IPS DF 6.9 (cell line): ENCODE results near the gene IL18BP.

Experiments
- DNase-seq: peaks from one replicate; pipeline ENCODE4 v3.0.0-alpha.2; 2013; ENCODE audit warnings: low read depth, low spot score
- H3K27ac ChIP-seq: one replicate; pipeline ENCODE4 v1.5.1; 2013; ENCODE audit warnings: low read length, control low read depth
- H3K27me3 ChIP-seq: 2 replicates; pipeline ENCODE4 v1.6.1; 2013; ENCODE audit warnings: mild to moderate bottlenecking, low read length; ENCODE audit not compliant: control insufficient read depth, insufficient read depth
- H3K36me3 ChIP-seq: 2 replicates; pipeline ENCODE4 v1.6.1; 2013; ENCODE audit warnings: low read length; ENCODE audit not compliant: control insufficient read depth, insufficient read depth
- H3K4me1 ChIP-seq: 2 replicates; pipeline ENCODE4 v1.6.1; 2013; ENCODE audit warnings: low read length; ENCODE audit not compliant: control insufficient read depth, insufficient read depth
- H3K4me3 ChIP-seq: 2 replicates; pipeline ENCODE4 v1.5.1; 2013; ENCODE audit warnings: mild to moderate bottlenecking, low read length
- H3K9me3 ChIP-seq: 2 replicates; pipeline ENCODE4 v1.6.1; 2013; ENCODE audit warnings: low read length, inconsistent platforms; ENCODE audit not compliant: control insufficient read depth, insufficient read depth
- WGBS: extraction: QIAGEN DNeasy Blood & Tissue Kit; methylation state at CpG from one replicate; pipeline ENCODE4 v1.1.7; 2013; ENCODE audit warnings: mixed read lengths, missing lambda C conversion rate; ENCODE audit not compliant: insufficient read length, insufficient coverage; 5-methylcytosine and 5-hydroxymethylcytosine counted together

IL18BP gene

GRCh38 chr11:71977743-71978418 lies 20.8 kb upstream of the IL18BP start:
- no peaks in the 10 kb centered on the region for H3K4me1 ChIP-seq
- no peaks in the 10 kb centered on the region for H3K36me3 ChIP-seq
- H3K27me3 ChIP-seq = no peaks in the 10 kb centered on the region
- no peak overlapping the region for H3K27ac ChIP-seq
- H3K4me3 ChIP-seq = no peak overlapping the region
- no peaks in the 10 kb centered on the region for H3K9me3 ChIP-seq
- no CpG with 5 or more reads among the region's 7 CpGs for WGBS
- DNase-seq = peak; percentile 4

DNA sequence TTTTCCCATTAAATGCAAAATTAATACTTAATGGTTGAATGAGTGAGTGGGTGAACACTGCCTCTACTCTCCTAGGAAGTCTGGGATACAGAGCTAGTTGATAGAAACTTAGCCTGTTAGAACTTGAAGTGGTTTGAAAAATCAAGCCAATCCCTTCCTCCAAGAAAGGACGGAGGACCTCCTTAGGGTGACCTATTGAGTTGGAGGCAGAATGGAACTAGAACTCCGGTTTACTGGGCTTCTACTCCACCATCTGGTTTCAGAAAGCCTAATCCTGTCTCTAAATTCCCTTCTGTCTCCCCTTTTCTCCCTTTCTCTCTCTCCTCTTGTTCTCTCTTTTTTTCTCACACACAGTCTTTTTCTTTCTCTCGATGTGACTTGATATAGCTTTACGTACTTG lies 19.6 kb upstream of the IL18BP start:
- WGBS = no CpG with 5 or more reads among the region's 4 CpGs
- no peak overlapping the region for H3K27ac ChIP-seq
- no peaks in the 10 kb centered on the region for H3K36me3 ChIP-seq
- DNase-seq = no peak
- no peaks in the 10 kb centered on the region for H3K27me3 ChIP-seq
- no peaks in the 10 kb centered on the region for H3K4me1 ChIP-seq
- no peaks in the 10 kb centered on the region for H3K9me3 ChIP-seq
- no peak overlapping the region for H3K4me3 ChIP-seq

GRCh38 chr11:71979602-71980001 lies 19.1 kb upstream of the IL18BP start:
- Histone ChIP-seq H3K9me3 (no peaks in the 10 kb centered on the region), H3K27ac (no peak overlapping the region), H3K4me3 (no peak overlapping the region), H3K27me3 (no peaks in the 10 kb centered on the region), H3K4me1 (no peaks in the 10 kb centered on the region), H3K36me3 (no peaks in the 10 kb centered on the region)
- no CpG with 5 or more reads among the region's 3 CpGs for WGBS
- no peak for DNase-seq

DNA sequence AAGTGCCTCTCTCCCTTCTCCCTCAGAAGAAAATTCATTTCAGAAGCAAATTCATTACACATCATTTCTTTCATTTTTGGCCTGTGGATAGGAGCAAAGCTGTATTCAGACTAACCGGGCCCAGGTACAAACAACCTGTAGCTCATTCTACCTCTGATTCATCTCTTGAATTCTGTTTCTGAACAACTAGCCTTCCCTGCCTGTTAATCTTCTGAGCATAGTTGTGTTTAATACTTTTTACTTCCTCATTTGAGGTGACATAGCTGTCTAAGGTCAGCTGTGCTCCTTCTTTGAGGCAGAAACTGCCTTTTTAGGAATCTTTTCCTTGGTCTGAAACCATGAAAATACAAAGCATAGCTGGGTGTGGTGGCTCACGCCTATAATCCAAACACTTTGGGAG lies 12.6 kb upstream of the IL18BP start:
- H3K27me3 ChIP-seq = no peaks in the 10 kb centered on the region

GRCh38 chr11:71987521-71987920 lies 11.2 kb upstream of the IL18BP start:
- Histone ChIP-seq H3K4me3 (no peak overlapping the region), H3K4me1 (no peaks in the 10 kb centered on the region), H3K27ac (no peak overlapping the region), H3K27me3 (no peaks in the 10 kb centered on the region), H3K9me3 (no peaks in the 10 kb centered on the region), H3K36me3 (no peaks in the 10 kb centered on the region)
- WGBS = no CpG with 5 or more reads among the region's 2 CpGs
- DNase-seq = no peak

More for the DNA sequence above, 12.6 kb upstream of the IL18BP start:
- Histone ChIP-seq H3K27ac (no peak overlapping the region), H3K4me3 (no peak overlapping the region), H3K36me3 (no peaks in the 10 kb centered on the region), H3K4me1 (no peaks in the 10 kb centered on the region), H3K9me3 (no peaks in the 10 kb centered on the region)
- no CpG with 5 or more reads among the region's 2 CpGs for WGBS
- DNase-seq = no peak

DNA sequence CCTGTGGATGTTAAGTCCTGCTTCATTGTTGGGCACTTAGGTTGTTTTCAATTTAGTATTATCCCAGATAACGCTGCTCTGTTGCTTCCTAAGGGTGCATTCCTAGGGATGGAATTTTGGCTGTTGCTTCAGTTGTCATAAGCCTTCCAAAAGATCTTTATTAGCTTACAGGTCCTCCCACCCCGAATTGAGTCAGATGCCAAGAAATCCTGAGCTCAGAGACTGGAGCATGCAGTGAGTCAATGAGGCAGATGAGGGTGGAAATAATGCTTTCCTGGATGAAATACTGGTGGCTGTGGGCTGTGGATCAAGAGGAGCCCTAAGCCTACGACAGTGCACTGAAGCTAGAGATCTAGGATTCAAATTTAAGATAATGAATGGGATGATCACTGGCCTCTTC lies 10.7 kb upstream of the IL18BP start:
- Histone ChIP-seq H3K9me3 (no peaks in the 10 kb centered on the region), H3K4me1 (no peaks in the 10 kb centered on the region), H3K4me3 (no peak overlapping the region), H3K36me3 (no peaks in the 10 kb centered on the region), H3K27ac (no peak overlapping the region), H3K27me3 (no peaks in the 10 kb centered on the region)
- WGBS = no CpG with 5 or more reads among the region's 3 CpGs
- DNase-seq = no peak

GRCh38 chr11:71990701-71991100 lies 8.0 kb upstream of the IL18BP start:
- no CpG with 5 or more reads among the region's 3 CpGs for WGBS
- DNase-seq = no peak
- Histone ChIP-seq H3K4me1 (no peaks in the 10 kb centered on the region), H3K27ac (no peak overlapping the region), H3K36me3 (no peaks in the 10 kb centered on the region), H3K4me3 (no peak overlapping the region), H3K27me3 (no peaks in the 10 kb centered on the region), H3K9me3 (no peaks in the 10 kb centered on the region)

- H3K4me3 ChIP-seq = no peak overlapping the region
- no peaks in the 10 kb centered on the region for H3K4me1 ChIP-seq
- H3K36me3 ChIP-seq = no peaks in the 10 kb centered on the region
- no peak for DNase-seq
- H3K27me3 ChIP-seq = no peaks in the 10 kb centered on the region
- H3K27ac ChIP-seq = no peak overlapping the region
- H3K9me3 ChIP-seq = no peaks in the 10 kb centered on the region
- no CpG with 5 or more reads among the region's 3 CpGs for WGBS
Observed at GRCh38 chr11:71991494-71991893, 7.2 kb upstream of the IL18BP start.

DNA sequence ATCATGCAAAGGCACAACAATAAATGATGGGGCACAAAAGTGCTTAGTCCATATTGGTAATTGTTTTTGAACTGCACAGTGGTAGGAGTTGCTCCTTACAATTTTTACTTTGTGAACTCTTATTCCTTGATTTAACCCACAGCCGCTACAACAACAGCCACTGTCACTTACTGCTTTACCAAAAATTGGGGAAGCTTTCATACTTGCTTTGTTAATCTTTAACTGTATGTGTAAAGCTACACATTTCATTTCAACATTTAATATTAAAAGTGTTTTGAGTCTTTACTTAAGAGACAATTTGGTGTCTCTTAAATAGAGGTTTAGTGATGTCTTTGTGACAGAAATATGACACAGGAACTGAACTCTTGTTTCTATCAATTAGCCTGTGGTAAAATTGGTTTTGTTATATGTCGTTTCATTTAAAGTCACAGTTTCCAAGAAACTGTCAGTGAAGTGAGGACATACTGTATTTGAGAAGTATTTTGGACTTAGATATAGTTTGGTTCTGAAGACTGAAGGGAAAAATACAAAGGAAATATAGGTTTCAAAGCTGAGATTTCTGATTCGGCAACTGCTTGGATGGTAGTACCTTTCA lies 6.5 kb upstream of the IL18BP start:
- Histone ChIP-seq H3K9me3 (no peaks in the 10 kb centered on the region), H3K27ac (no peak overlapping the region), H3K4me1 (no peaks in the 10 kb centered on the region), H3K4me3 (no peak overlapping the region), H3K27me3 (no peaks in the 10 kb centered on the region), H3K36me3 (no peaks in the 10 kb centered on the region)
- no peak for DNase-seq
- WGBS = no CpG with 5 or more reads among the region's 3 CpGs

DNA sequence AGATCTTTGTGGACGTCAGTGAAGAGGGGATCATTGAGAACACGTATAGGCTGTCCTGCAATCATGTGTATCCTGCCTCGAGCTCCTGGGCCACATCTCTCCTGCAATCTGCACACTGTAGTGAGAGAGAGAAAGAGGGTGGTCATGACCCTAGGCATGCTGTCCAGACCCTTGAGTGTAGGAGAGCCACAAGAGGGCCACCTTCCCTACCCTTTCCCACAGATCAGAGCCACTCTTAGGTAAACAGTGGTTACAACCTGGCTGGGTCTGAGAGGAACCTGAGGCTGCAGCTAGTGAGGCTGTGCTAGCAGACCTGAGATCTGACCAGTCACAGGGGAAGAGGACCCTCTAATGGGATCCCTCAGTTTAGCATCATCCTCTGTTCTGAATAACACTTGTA lies 3.9 kb upstream of the IL18BP start:
- no peak overlapping the region for H3K27ac ChIP-seq
- no peaks in the 10 kb centered on the region; the same call in 1 of the 2 replicates for H3K36me3 ChIP-seq
- no CpG with 5 or more reads among the region's 3 CpGs for WGBS
- H3K9me3 ChIP-seq = no peaks in the 10 kb centered on the region
- H3K4me1 ChIP-seq = no peaks in the 10 kb centered on the region
- DNase-seq = no peak
- H3K4me3 ChIP-seq = no peak overlapping the region
- H3K27me3 ChIP-seq = no peaks in the 10 kb centered on the region

GRCh38 chr11:71995726-71996291 lies 2.9 kb upstream of the IL18BP start:
- no peaks in the 10 kb centered on the region; the same call in 1 of the 2 replicates for H3K36me3 ChIP-seq
- no CpG with 5 or more reads among the region's 3 CpGs for WGBS
- H3K4me1 ChIP-seq = no peaks in the 10 kb centered on the region
- DNase-seq = no peak
- no peaks in the 10 kb centered on the region for H3K27me3 ChIP-seq
- no peak overlapping the region for H3K4me3 ChIP-seq
- no peak overlapping the region for H3K27ac ChIP-seq
- H3K9me3 ChIP-seq = no peaks in the 10 kb centered on the region
